ENCODE results near the gene HS2ST1. TPM values are rescaled to one million over a fixed set of nuclear protein-coding genes. Genes with fewer than 3 reads are reported as not detected.

The HS2ST1 gene
- total RNA-seq, 1 donor from 2014 or later = 11.5 TPM

DNA sequence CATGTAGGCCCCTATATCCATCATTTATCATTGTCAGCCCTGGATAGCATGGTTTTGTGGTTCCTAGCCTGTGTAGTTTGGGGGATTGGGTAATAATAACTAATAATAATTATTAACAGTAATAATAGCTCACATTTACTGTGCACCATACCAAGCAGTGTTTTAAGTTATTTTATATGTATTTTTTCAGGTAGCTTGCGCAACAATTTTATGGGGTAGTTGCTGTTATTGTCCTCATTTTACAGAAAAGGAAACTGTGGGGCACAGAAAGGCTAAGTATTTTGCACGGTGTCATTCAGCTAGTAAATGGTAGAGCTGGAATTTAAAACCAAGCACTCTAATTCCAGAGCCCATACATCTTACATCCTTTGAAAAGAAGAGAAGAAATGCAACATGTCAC is 179.8 kb downstream of the HS2ST1 start:
- Histone ChIP-seq H3K9me3 (no peaks in the 10 kb centered on the region), H3K36me3 (no peaks in the 10 kb centered on the region), H3K4me1 (no peaks in the 10 kb centered on the region), H3K27ac (no peak overlapping the region), H3K27me3 (no peaks in the 10 kb centered on the region), H3K4me3 (no peak overlapping the region)
- DNase-seq (ENCODE audit: extremely low spot score in 2 of 2) = no peak
- TF ChIP-seq POLR2A (IDR thresholded peaks at IDR 0.05) = no peak
- TF ChIP-seq POLR2AphosphoS5 (IDR thresholded peaks at IDR 0.05; ENCODE audit: insufficient read depth in 1 of 2, low read depth in 1 of 2) = no peak
- TF ChIP-seq, protein P1, sequence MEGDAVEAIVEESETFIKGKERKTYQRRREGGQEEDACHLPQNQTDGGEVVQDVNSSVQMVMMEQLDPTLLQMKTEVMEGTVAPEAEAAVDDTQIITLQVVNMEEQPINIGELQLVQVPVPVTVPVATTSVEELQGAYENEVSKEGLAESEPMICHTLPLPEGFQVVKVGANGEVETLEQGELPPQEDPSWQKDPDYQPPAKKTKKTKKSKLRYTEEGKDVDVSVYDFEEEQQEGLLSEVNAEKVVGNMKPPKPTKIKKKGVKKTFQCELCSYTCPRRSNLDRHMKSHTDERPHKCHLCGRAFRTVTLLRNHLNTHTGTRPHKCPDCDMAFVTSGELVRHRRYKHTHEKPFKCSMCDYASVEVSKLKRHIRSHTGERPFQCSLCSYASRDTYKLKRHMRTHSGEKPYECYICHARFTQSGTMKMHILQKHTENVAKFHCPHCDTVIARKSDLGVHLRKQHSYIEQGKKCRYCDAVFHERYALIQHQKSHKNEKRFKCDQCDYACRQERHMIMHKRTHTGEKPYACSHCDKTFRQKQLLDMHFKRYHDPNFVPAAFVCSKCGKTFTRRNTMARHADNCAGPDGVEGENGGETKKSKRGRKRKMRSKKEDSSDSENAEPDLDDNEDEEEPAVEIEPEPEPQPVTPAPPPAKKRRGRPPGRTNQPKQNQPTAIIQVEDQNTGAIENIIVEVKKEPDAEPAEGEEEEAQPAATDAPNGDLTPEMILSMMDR (IDR thresholded peaks at IDR 0.05) = no peak
- intact Hi-C loops (cut with DNase I) = no loop called here

DNA sequence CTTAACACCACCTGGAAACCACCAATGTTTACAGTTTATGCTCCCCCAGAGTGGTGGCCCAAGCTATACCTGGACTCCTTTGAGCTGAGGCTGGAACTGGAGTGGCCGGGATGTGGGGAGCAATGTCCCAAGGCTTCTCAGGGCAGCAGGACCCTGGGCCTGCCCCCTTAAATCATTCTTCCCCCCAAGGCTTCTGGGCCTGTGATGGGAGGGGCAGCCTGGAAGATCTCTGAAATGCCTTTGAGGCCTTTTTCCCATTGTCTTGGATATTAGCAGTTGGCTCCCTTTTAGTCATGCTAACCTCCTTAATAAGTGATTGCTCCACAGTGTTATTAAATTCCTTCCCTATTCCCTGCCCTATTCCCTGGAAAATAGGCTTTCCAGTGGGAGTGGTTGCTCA is 185.8 kb downstream of the HS2ST1 start:
- H3K4me1 ChIP-seq = no peaks in the 10 kb centered on the region
- intact Hi-C loops (cut with DNase I) = no loop called here
- H3K9me3 ChIP-seq = peaks cover 6% of the 10 kb centered on the region
- H3K4me3 ChIP-seq = no peak overlapping the region
- no peak for DNase-seq (ENCODE audit: extremely low spot score in 2 of 2)
- no peaks in the 10 kb centered on the region for H3K27me3 ChIP-seq
- TF ChIP-seq POLR2AphosphoS5 (IDR thresholded peaks at IDR 0.05; ENCODE audit: insufficient read depth in 1 of 2, low read depth in 1 of 2) = no peak
- TF ChIP-seq, protein P1 (IDR thresholded peaks at IDR 0.05) = no peak
- no peak for TF ChIP-seq POLR2A (IDR thresholded peaks at IDR 0.05)
- H3K36me3 ChIP-seq = no peaks in the 10 kb centered on the region
- H3K27ac ChIP-seq = no peak overlapping the region

DNA sequence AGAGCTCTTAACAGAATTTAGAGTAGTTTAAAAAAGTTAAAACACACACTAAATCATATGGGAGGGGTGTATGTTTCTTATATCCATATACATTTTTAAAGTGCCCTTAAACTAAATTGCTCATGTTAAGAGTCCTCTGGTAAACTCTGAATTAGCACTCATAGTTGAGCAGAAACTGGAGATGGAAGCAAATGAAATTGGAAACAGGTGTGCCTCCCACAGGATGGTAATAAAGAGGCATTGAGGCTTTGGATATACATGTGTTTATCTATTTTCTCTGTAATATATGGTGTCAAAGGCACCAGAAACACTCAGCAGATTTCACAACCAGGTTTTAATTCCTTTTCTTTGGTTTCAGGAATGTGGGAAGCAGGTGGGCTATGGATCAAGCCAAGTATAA is 188.6 kb downstream of the HS2ST1 start:
- intact Hi-C loops (cut with DNase I) = no loop called here
- TF ChIP-seq POLR2A (IDR thresholded peaks at IDR 0.05) (no peak), POLR2AphosphoS5 (IDR thresholded peaks at IDR 0.05; ENCODE audit: insufficient read depth in 1 of 2, low read depth in 1 of 2) (no peak)
- TF ChIP-seq, protein P1 (IDR thresholded peaks at IDR 0.05) = no peak
- Histone ChIP-seq H3K27me3 (no peaks in the 10 kb centered on the region), H3K27ac (no peak overlapping the region), H3K9me3 (peaks cover 6% of the 10 kb centered on the region), H3K36me3 (no peaks in the 10 kb centered on the region), H3K4me1 (no peaks in the 10 kb centered on the region), H3K4me3 (no peak overlapping the region)
- DNase-seq (ENCODE audit: extremely low spot score in 2 of 2) = no peak

DNA sequence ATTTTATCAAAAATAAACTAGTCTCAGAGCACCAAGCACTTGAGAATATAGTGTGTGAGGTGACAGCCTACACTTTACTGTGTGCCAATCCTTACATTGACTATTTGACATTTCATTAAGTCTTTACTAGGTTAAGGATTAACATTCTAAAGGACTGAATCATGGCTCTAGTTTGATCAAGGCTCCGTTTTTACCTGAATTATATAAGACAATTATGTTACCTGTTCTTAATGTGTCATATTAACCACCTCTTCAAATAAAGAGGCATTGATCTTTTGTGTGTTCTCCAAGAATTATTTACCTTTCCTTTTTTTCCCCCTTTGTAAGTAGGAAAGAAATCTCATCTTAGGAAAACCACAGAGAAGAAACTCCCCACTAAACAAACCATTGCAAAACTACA is 189.7 kb downstream of the HS2ST1 start:
- intact Hi-C loops (cut with DNase I) = no loop called here
- no peaks in the 10 kb centered on the region for H3K36me3 ChIP-seq
- H3K4me1 ChIP-seq = no peaks in the 10 kb centered on the region
- peaks cover 6% of the 10 kb centered on the region for H3K9me3 ChIP-seq
- H3K4me3 ChIP-seq = no peak overlapping the region
- no peaks in the 10 kb centered on the region for H3K27me3 ChIP-seq
- no peak for TF ChIP-seq POLR2AphosphoS5 (IDR thresholded peaks at IDR 0.05; ENCODE audit: insufficient read depth in 1 of 2, low read depth in 1 of 2)
- TF ChIP-seq POLR2A (IDR thresholded peaks at IDR 0.05) = no peak
- TF ChIP-seq, protein P1 (IDR thresholded peaks at IDR 0.05) = no peak
- no peak for DNase-seq (ENCODE audit: extremely low spot score in 2 of 2)
- no peak overlapping the region for H3K27ac ChIP-seq

DNA sequence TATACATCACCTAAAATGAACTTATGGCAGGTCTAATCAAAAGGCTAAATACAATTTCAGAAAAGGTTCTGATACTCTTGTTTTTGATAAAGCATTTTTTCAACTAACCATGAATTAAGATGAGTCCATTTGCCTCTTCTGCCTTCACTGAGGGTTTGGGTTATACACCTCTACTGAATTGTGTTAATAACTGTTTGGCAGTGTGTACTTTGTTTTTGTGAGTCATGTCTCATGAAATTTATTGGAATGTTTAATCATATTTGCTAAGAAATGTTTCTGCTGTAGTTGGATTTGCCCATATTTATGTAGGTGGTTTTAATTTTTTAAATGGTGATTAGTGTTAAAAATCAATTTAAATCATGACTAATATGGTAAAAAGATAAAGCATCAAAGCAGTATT is 190.5 kb downstream of the HS2ST1 start:
- Histone ChIP-seq H3K4me3 (no peak overlapping the region), H3K9me3 (peaks cover 4% of the 10 kb centered on the region), H3K36me3 (no peaks in the 10 kb centered on the region), H3K4me1 (no peaks in the 10 kb centered on the region), H3K27me3 (no peaks in the 10 kb centered on the region), H3K27ac (no peak overlapping the region)
- intact Hi-C loops (cut with DNase I) = no loop called here
- TF ChIP-seq POLR2AphosphoS5 (IDR thresholded peaks at IDR 0.05; ENCODE audit: insufficient read depth in 1 of 2, low read depth in 1 of 2) = no peak
- TF ChIP-seq, protein P1 (IDR thresholded peaks at IDR 0.05) = no peak
- TF ChIP-seq POLR2A (IDR thresholded peaks at IDR 0.05) = no peak
- DNase-seq (ENCODE audit: extremely low spot score in 2 of 2) = no peak

Data from vagina (tissue), 2 donors.